Smooth muscle cell (in vitro differentiated cells): Measurements from ENCODE around the gene RANBP17. TPM values are rescaled to one million over a fixed set of nuclear protein-coding genes. Genes with fewer than 3 reads are reported as not detected.
A peak's percentile ranks its signal among the peaks of the same experiment; 100 is the strongest.

Experiments
- DNase-seq: peaks from one replicate; lab custom pipeline; 2025; ENCODE audit not compliant: unreplicated experiment; lab: John Stamatoyannopoulos, UW
- H2AFZ ChIP-seq: fragments of 200-600 bp; sonication (generic); 2 replicates; pipeline ENCODE4 v1.6.0; 2016; ENCODE audit warnings: antibody characterized with exemption, low read depth, mild to moderate bottlenecking
- H3F3A ChIP-seq: fragments of 200-600 bp; sonication (generic); 2 replicates; pipeline ENCODE4 v1.6.0; 2017; ENCODE audit warnings: antibody characterized with exemption, low read depth
- H3K27ac ChIP-seq: fragments of 200-600 bp; sonication (generic); 2 replicates; pipeline ENCODE4 v1.5.1; 2016; ENCODE audit warnings: low read depth, mild to moderate bottlenecking
- H3K27me3 ChIP-seq: fragments of 200-600 bp; sonication (generic); 2 replicates; pipeline ENCODE4 v1.6.1; 2016; ENCODE audit warnings: low read depth, mild to moderate bottlenecking
- H3K36me3 ChIP-seq: fragments of 200-600 bp; sonication (generic); 2 replicates; pipeline ENCODE4 v1.5.1; 2016; ENCODE audit warnings: low read depth
- H3K4me1 ChIP-seq: fragments of 200-600 bp; sonication (generic); 2 replicates; pipeline ENCODE4 v1.5.1; 2016; ENCODE audit warnings: low read depth
- H3K4me2 ChIP-seq: fragments of 200-600 bp; sonication (generic); 2 replicates; pipeline ENCODE4 v1.6.0; 2016; ENCODE audit warnings: mild to moderate bottlenecking
- H3K4me3 ChIP-seq: fragments of 200-600 bp; sonication (generic); 2 replicates; pipeline ENCODE4 v1.5.1; 2016; ENCODE audit warnings: mild to moderate bottlenecking
- H3K79me2 ChIP-seq: fragments of 200-600 bp; sonication (generic); 2 replicates; pipeline ENCODE4 v1.6.0; 2016; ENCODE audit warnings: low read depth, mild to moderate bottlenecking
- H3K9ac ChIP-seq: fragments of 200-600 bp; sonication (generic); 2 replicates; pipeline ENCODE4 v1.6.0; 2016; ENCODE audit warnings: low read depth
- H3K9me3 ChIP-seq: fragments of 200-600 bp; sonication (generic); replicated peaks from 2 replicates; pipeline ENCODE4 v1.5.1; 2016; ENCODE audit warnings: low read depth
- H4K20me1 ChIP-seq: fragments of 200-600 bp; sonication (generic); 2 replicates; pipeline ENCODE4 v1.6.0; 2016; ENCODE audit warnings: low read depth
- WGBS: methylation state at CpG from one replicate; pipeline ENCODE4 v1.1.7; 2016; ENCODE audit warnings: low lambda C conversion rate; 5-methylcytosine and 5-hydroxymethylcytosine counted together
- polyA plus RNA-seq: library from polyadenylated mRNA; unstranded; fragments of >200 nt; fragmentation: Nextera tagmentation; extraction: Ambion mirVana; gene quantifications from 2 replicates; pipeline ENCODE4 v1.2.1, GENCODE V29; 2016
- total RNA-seq: library from RNA; depleted of rRNA; stranded (reverse); fragments of >200 nt; gene quantifications from 2 replicates; pipeline ENCODE4 v1.2.3, GENCODE V29; 2014
- TF ChIP-seq, protein P1 (sequence below): fragments of 200-600 bp; sonication (generic); IDR thresholded peaks from 2 replicates; pipeline ENCODE4 v1.5.1; 2017; ENCODE audit warnings: borderline replicate concordance, mild to moderate bottlenecking, antibody characterized with exemption; ENCODE audit not compliant: insufficient read depth, poor library complexity, severe bottlenecking

The RANBP17 gene
- total and polyA plus RNA-seq, 2 experiments from 2014 or later, result 13.0 to 42.6 TPM

GRCh38 chr5:170885256-170885655 is 23.4 kb downstream of the RANBP17 start:
- no peak for DNase-seq
- H3K9ac ChIP-seq, result no peak overlapping the region
- peak overlapping the region; percentile 61 for H3K27ac ChIP-seq
- H3K4me3 ChIP-seq, result no peak overlapping the region
- H3F3A ChIP-seq, result peaks cover 12% of the 10 kb centered on the region
- H3K36me3 ChIP-seq, result peaks cover 5% of the 10 kb centered on the region
- TF ChIP-seq, protein P1, sequence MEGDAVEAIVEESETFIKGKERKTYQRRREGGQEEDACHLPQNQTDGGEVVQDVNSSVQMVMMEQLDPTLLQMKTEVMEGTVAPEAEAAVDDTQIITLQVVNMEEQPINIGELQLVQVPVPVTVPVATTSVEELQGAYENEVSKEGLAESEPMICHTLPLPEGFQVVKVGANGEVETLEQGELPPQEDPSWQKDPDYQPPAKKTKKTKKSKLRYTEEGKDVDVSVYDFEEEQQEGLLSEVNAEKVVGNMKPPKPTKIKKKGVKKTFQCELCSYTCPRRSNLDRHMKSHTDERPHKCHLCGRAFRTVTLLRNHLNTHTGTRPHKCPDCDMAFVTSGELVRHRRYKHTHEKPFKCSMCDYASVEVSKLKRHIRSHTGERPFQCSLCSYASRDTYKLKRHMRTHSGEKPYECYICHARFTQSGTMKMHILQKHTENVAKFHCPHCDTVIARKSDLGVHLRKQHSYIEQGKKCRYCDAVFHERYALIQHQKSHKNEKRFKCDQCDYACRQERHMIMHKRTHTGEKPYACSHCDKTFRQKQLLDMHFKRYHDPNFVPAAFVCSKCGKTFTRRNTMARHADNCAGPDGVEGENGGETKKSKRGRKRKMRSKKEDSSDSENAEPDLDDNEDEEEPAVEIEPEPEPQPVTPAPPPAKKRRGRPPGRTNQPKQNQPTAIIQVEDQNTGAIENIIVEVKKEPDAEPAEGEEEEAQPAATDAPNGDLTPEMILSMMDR, result no peak
- H3K4me2 ChIP-seq, result peak overlapping the region; percentile 61
- H3K9me3 ChIP-seq, result no peaks in the 10 kb centered on the region
- peaks cover 17% of the 10 kb centered on the region for H3K4me1 ChIP-seq
- H3K27me3 ChIP-seq, result no peaks in the 10 kb centered on the region
- H2AFZ ChIP-seq, result no peak overlapping the region
- no peaks in the 10 kb centered on the region for H4K20me1 ChIP-seq
- H3K79me2 ChIP-seq, result peaks cover 29% of the 10 kb centered on the region

GRCh38 chr5:170885809-170886208 is 24.0 kb downstream of the RANBP17 start:
- peaks cover 21% of the 10 kb centered on the region for H3K4me1 ChIP-seq
- peaks cover 24% of the 10 kb centered on the region for H3K79me2 ChIP-seq
- H2AFZ ChIP-seq, result no peak overlapping the region
- TF ChIP-seq, protein P1, result no peak
- peak overlapping the region; percentile 61 for H3K4me2 ChIP-seq
- peaks cover 12% of the 10 kb centered on the region for H3F3A ChIP-seq
- H3K9me3 ChIP-seq, result no peaks in the 10 kb centered on the region
- no peaks in the 10 kb centered on the region for H4K20me1 ChIP-seq
- DNase-seq, result no peak
- H3K36me3 ChIP-seq, result peaks cover 5% of the 10 kb centered on the region
- H3K27me3 ChIP-seq, result no peaks in the 10 kb centered on the region
- H3K9ac ChIP-seq, result no peak overlapping the region
- 74% methylated on average over 2 of the region's 2 CpGs for WGBS
- peak overlapping the region; percentile 61 for H3K27ac ChIP-seq
- no peak overlapping the region for H3K4me3 ChIP-seq

GRCh38 chr5:170886210-170886894 is 24.5 kb downstream of the RANBP17 start:
- H3K4me3 ChIP-seq, result no peak overlapping the region
- TF ChIP-seq, protein P1, result no peak
- peak overlapping the region; percentile 61 for H3K27ac ChIP-seq
- no peak overlapping the region for H3K9ac ChIP-seq
- H3K27me3 ChIP-seq, result no peaks in the 10 kb centered on the region
- no peaks in the 10 kb centered on the region for H4K20me1 ChIP-seq
- no peak for DNase-seq
- no peaks in the 10 kb centered on the region for H3K9me3 ChIP-seq
- peak overlapping the region; percentile 61 for H3K4me2 ChIP-seq
- H3F3A ChIP-seq, result peaks cover 12% of the 10 kb centered on the region
- peaks cover 19% of the 10 kb centered on the region for H3K79me2 ChIP-seq
- H3K4me1 ChIP-seq, result peaks cover 21% of the 10 kb centered on the region
- 63% methylated on average over 3 of the region's 3 CpGs for WGBS
- no peak overlapping the region for H2AFZ ChIP-seq
- H3K36me3 ChIP-seq, result peaks cover 5% of the 10 kb centered on the region

DNA sequence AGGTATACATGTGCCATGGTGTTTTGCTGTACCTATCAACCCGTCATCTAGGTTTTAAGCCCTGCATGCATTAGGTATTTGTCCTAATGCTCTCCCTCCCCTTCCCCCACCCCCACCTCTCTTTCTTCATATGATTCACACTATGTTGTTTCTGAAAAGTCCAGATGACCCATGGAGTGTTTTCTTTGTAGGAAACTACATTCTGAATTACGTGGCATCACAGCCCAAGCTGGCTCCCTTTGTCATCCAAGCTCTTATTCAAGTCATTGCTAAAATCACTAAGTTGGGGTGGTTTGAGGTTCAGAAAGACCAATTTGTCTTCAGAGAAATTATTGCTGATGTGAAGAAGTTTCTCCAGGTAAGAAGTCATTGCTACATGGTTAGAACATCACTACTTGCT is 30.4 kb downstream of the RANBP17 start:
- H3K9me3 ChIP-seq, result no peaks in the 10 kb centered on the region
- H3K27me3 ChIP-seq, result no peaks in the 10 kb centered on the region
- H3K4me1 ChIP-seq, result peaks cover 4% of the 10 kb centered on the region
- no peak overlapping the region for H3K4me3 ChIP-seq
- H3K36me3 ChIP-seq, result no peaks in the 10 kb centered on the region
- no peak overlapping the region for H3K9ac ChIP-seq
- no peaks in the 10 kb centered on the region for H4K20me1 ChIP-seq
- peaks cover 3% of the 10 kb centered on the region for H3F3A ChIP-seq
- no peak overlapping the region for H2AFZ ChIP-seq
- WGBS, result 44% methylated on average over 2 of the region's 2 CpGs
- no peak overlapping the region for H3K4me2 ChIP-seq
- H3K27ac ChIP-seq, result peak overlapping the region; percentile 57
- peaks cover 14% of the 10 kb centered on the region for H3K79me2 ChIP-seq
- DNase-seq, result no peak
- TF ChIP-seq, protein P1, result no peak
